SK-N-SH (cell line): Measurements from ENCODE around the gene IFNA2.

Experiments
- EZH2phosphoT487 ChIP-seq: fragments of 200-600 bp; sonication (generic); IDR thresholded peaks from 2 replicates; pipeline ENCODE4 v1.6.1; 2017; ENCODE audit warnings: low read depth, mixed run types, mild to moderate bottlenecking, antibody characterized with exemption, moderate library complexity, borderline replicate concordance
- FOXM1 ChIP-seq: IDR thresholded peaks from 2 replicates; pipeline ENCODE4 v1.4.0; 2012; ENCODE audit warnings: low read depth, mild to moderate bottlenecking
- GABPA ChIP-seq: IDR thresholded peaks from 2 replicates; pipeline ENCODE4 v1.4.0; 2012; ENCODE audit warnings: low read depth, mild to moderate bottlenecking
- JUND ChIP-seq: IDR thresholded peaks from 2 replicates; pipeline ENCODE4 v1.4.0; 2012
- MXI1 ChIP-seq: IDR thresholded peaks from 2 replicates; pipeline ENCODE4 v1.6.1; 2012; ENCODE audit warnings: mild to moderate bottlenecking, low read depth, low read length, improper control_type of control experiment
- NRF1 ChIP-seq: IDR thresholded peaks from 2 replicates; pipeline ENCODE4 v1.6.1; 2012; ENCODE audit warnings: low read depth, mild to moderate bottlenecking, low read length
- RAD21 ChIP-seq: IDR thresholded peaks from 2 replicates; pipeline ENCODE4 v1.6.1; 2012; ENCODE audit warnings: mild to moderate bottlenecking, low read length
- RXRA ChIP-seq: IDR thresholded peaks from 2 replicates; pipeline ENCODE4 v1.4.0; 2012; ENCODE audit warnings: low read depth, mild to moderate bottlenecking, borderline replicate concordance
- TCF12 ChIP-seq: IDR thresholded peaks from 2 replicates; pipeline ENCODE4 v1.4.0; 2012
- TF ChIP-seq, protein P1 (sequence below): IDR thresholded peaks from 2 replicates; pipeline ENCODE4 v1.4.0; 2012; ENCODE audit warnings: low read depth
- TF ChIP-seq, protein P2 (sequence below): fragments of 200-600 bp; sonication (generic); IDR thresholded peaks from 2 replicates; pipeline ENCODE4 v1.6.1; 2017; ENCODE audit warnings: antibody characterized with exemption, mild to moderate bottlenecking, moderate library complexity
- TF ChIP-seq, protein P3 (sequence below): IDR thresholded peaks from 2 replicates; pipeline ENCODE4; 2012

DNA sequence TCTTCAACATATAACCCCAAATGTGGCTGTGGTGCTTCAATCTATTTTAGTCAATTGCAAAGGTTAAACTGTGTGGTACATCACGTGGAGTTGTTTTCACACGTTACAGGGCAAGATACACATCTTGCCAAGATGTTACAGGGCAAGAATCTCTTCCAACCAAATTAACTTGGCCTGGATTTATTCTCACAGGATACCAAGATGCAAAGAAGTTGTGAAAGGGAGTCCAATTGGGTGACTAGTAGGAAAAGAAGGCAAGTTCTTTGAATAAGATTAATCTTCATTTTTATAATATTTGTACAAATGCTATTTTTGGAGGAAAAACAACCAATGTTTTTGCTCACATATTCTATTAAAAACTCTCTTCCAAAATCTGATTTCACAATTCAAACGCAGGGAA lies 18.9 kb upstream of the IFNA2 start:
- TF ChIP-seq NRF1: no peak
- no peak for TF ChIP-seq RXRA
- TF ChIP-seq, protein P1, sequence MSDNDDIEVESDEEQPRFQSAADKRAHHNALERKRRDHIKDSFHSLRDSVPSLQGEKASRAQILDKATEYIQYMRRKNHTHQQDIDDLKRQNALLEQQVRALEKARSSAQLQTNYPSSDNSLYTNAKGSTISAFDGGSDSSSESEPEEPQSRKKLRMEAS: no peak
- TF ChIP-seq RAD21: no peak
- TF ChIP-seq, protein P2, sequence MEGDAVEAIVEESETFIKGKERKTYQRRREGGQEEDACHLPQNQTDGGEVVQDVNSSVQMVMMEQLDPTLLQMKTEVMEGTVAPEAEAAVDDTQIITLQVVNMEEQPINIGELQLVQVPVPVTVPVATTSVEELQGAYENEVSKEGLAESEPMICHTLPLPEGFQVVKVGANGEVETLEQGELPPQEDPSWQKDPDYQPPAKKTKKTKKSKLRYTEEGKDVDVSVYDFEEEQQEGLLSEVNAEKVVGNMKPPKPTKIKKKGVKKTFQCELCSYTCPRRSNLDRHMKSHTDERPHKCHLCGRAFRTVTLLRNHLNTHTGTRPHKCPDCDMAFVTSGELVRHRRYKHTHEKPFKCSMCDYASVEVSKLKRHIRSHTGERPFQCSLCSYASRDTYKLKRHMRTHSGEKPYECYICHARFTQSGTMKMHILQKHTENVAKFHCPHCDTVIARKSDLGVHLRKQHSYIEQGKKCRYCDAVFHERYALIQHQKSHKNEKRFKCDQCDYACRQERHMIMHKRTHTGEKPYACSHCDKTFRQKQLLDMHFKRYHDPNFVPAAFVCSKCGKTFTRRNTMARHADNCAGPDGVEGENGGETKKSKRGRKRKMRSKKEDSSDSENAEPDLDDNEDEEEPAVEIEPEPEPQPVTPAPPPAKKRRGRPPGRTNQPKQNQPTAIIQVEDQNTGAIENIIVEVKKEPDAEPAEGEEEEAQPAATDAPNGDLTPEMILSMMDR: no peak
- no peak for TF ChIP-seq GABPA
- TF ChIP-seq FOXM1: no peak
- no peak for TF ChIP-seq EZH2phosphoT487
- no peak for TF ChIP-seq MXI1
- TF ChIP-seq, protein P3, sequence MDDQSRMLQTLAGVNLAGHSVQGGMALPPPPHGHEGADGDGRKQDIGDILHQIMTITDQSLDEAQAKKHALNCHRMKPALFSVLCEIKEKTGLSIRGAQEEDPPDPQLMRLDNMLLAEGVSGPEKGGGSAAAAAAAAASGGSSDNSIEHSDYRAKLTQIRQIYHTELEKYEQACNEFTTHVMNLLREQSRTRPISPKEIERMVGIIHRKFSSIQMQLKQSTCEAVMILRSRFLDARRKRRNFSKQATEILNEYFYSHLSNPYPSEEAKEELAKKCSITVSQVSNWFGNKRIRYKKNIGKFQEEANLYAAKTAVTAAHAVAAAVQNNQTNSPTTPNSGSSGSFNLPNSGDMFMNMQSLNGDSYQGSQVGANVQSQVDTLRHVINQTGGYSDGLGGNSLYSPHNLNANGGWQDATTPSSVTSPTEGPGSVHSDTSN: no peak
- no peak for TF ChIP-seq JUND
- no peak for TF ChIP-seq TCF12
